Measurements from ENCODE around the gene PRKAR2B.

GRCh38 chr7:107186240-107186639 is 141.7 kb downstream of the PRKAR2B start:
- no peak for TF ChIP-seq CTCF (conservative IDR thresholded peaks at IDR 0.05; ENCODE audit: low read depth in 2 of 2)
- TF ChIP-seq CREB1 (CRISPR knock-in tag; IDR thresholded peaks at IDR 0.05; ENCODE audit: low read depth) = no peak

Data from GM23338 (cell line).